ENCODE data around the gene TIAL1.
"Not testable (repeated sequence)": the region's sequence is repeated elsewhere in the genome, so short reads cannot be mapped to it uniquely, and the experiment has no call there.

DNA sequence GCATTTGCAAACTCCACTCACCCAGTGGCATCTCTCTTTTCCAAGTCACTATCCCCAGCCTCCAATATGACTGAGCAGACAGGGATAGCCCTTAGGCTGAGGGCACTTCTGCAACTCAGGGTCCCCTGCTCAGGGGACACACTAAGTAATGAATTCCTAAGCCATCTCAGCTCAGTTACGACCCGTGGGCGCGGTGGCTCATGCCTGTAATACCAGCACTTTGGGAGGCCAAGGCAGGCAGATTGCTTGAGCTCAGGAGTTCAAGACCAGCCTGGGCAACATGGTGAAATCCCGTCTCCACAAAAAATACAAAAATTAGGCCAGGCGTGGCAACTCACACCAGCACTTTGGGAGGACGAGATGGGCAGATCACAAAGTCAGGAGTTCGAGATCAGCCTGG is 64.5 kb downstream of the TIAL1 start:
- not testable (repeated sequence) for TF ChIP-seq POLR2A (IDR thresholded peaks at IDR 0.05)
- TF ChIP-seq, protein P1, sequence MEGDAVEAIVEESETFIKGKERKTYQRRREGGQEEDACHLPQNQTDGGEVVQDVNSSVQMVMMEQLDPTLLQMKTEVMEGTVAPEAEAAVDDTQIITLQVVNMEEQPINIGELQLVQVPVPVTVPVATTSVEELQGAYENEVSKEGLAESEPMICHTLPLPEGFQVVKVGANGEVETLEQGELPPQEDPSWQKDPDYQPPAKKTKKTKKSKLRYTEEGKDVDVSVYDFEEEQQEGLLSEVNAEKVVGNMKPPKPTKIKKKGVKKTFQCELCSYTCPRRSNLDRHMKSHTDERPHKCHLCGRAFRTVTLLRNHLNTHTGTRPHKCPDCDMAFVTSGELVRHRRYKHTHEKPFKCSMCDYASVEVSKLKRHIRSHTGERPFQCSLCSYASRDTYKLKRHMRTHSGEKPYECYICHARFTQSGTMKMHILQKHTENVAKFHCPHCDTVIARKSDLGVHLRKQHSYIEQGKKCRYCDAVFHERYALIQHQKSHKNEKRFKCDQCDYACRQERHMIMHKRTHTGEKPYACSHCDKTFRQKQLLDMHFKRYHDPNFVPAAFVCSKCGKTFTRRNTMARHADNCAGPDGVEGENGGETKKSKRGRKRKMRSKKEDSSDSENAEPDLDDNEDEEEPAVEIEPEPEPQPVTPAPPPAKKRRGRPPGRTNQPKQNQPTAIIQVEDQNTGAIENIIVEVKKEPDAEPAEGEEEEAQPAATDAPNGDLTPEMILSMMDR (IDR thresholded peaks at IDR 0.05) = not testable (repeated sequence)

Data from body of pancreas (tissue), 4 donors.